Endodermal cell (in vitro differentiated cells): ENCODE results near the gene CNTRL. TPM values are rescaled to one million over a fixed set of nuclear protein-coding genes. Genes with fewer than 3 reads are reported as not detected.
"Not testable (repeated sequence)": the region's sequence is repeated elsewhere in the genome, so short reads cannot be mapped to it uniquely, and the experiment has no call there.

Source experiments
- DNase-seq: peaks from one replicate; pipeline ENCODE4 v3.0.0-alpha.2; 2017
- H3K27ac ChIP-seq: 2 replicates; pipeline ENCODE4 v1.5.1; 2013; ENCODE audit warnings: mild to moderate bottlenecking, low read depth, low read length, moderate library complexity
- H3K27me3 ChIP-seq: 2 replicates; pipeline ENCODE4 v1.6.1; 2013; ENCODE audit warnings: mild to moderate bottlenecking, low read length, moderate library complexity; ENCODE audit not compliant: insufficient read depth, control insufficient read depth, poor library complexity, severe bottlenecking
- H3K36me3 ChIP-seq: 2 replicates; pipeline ENCODE4 v1.7.0; 2013; ENCODE audit warnings: mild to moderate bottlenecking, low read length, moderate library complexity; ENCODE audit not compliant: control insufficient read depth, insufficient read depth
- H3K4me1 ChIP-seq: one replicate; pipeline ENCODE4 v1.7.0; 2013; ENCODE audit warnings: low read length; ENCODE audit not compliant: control insufficient read depth, insufficient read depth
- H3K4me3 ChIP-seq: 2 replicates; pipeline ENCODE4 v1.5.1; 2013; ENCODE audit warnings: mild to moderate bottlenecking, low read length, moderate library complexity
- H3K9ac ChIP-seq: 2 replicates; pipeline ENCODE4 v1.6.1; 2013; ENCODE audit warnings: mild to moderate bottlenecking, low read length, moderate library complexity; ENCODE audit not compliant: poor library complexity, severe bottlenecking; ENCODE audit errors: extremely low read depth
- H3K9me3 ChIP-seq: 2 replicates; pipeline ENCODE4 v1.6.1; 2013; ENCODE audit warnings: mild to moderate bottlenecking, low read length, moderate library complexity; ENCODE audit not compliant: control insufficient read depth
- H3K27ac Mint-ChIP-seq: 2 replicates; pipeline ENCODE4 v1.8.0; 2020; ENCODE audit warnings: mixed read lengths
- H3K27me3 Mint-ChIP-seq: 2 replicates; pipeline ENCODE4 v1.8.0; 2021; ENCODE audit warnings: mild to moderate bottlenecking, mixed read lengths; ENCODE audit not compliant: insufficient read depth
- H3K36me3 Mint-ChIP-seq: 2 replicates; pipeline ENCODE4 v1.8.0; 2020; ENCODE audit warnings: low read depth, mixed read lengths
- H3K4me1 Mint-ChIP-seq: 2 replicates; pipeline ENCODE4 v1.8.0; 2020; ENCODE audit warnings: mixed read lengths
- H3K4me3 Mint-ChIP-seq: 2 replicates; pipeline ENCODE4 v1.8.0; 2020; ENCODE audit warnings: mild to moderate bottlenecking, moderate library complexity, mixed read lengths
- H3K9me3 Mint-ChIP-seq: 2 replicates; pipeline ENCODE4 v1.8.0; 2020; ENCODE audit warnings: mild to moderate bottlenecking, mixed read lengths
- CTCF ChIP-seq: fragments of 200-600 bp; sonication (generic); conservative IDR thresholded peaks from 2 replicates; pipeline ENCODE4 v1.5.0; 2021; ENCODE audit warnings: antibody characterized with exemption, mild to moderate bottlenecking
- WGBS, 2 experiments: methylation state at CpG; one replicate each; pipeline versions ENCODE4 v1.1.5 to v1.1.7; 2013; ENCODE audit warnings: missing lambda C conversion rate in 2 of 2, mixed read lengths in 1 of 2; ENCODE audit not compliant: insufficient coverage in 1 of 2, insufficient read length in 1 of 2; 5-methylcytosine and 5-hydroxymethylcytosine counted together
- total RNA-seq, 2 donors: library from RNA; stranded (reverse); fragmentation: NEBNext Ultra II Directional in 1 of 2; extraction: Animal tissue kit (Norgen Biotek cat#: 25700) in 1 of 2; gene quantifications; 2 replicates in 1 of 2; 3 replicates in 1 of 2; pipeline ENCODE4 v1.2.1, GENCODE V29; 2021

Gene CNTRL
- total RNA-seq, 2 donors from 2014 or later, result 18.0 to 21.0 TPM

- no peak overlapping the region for H3K27ac Mint-ChIP-seq
These were observed 13.8 kb downstream of the CNTRL start for GRCh38 chr9:121088576-121088975.

GRCh38 chr9:121090743-121091142, 16.0 kb downstream of the CNTRL start:
- H3K4me3 ChIP-seq, H3K9me3 ChIP-seq, H3K9me3 Mint-ChIP-seq, H3K4me1 ChIP-seq, H3K27ac Mint-ChIP-seq, H3K4me3 Mint-ChIP-seq, H3K9ac ChIP-seq, H3K4me1 Mint-ChIP-seq, DNase-seq, H3K27ac ChIP-seq, H3K27me3 ChIP-seq, H3K27me3 Mint-ChIP-seq: not testable (repeated sequence)
- peaks cover 30% of the 10 kb centered on the region for H3K36me3 ChIP-seq
- H3K36me3 Mint-ChIP-seq, result peaks cover 19% of the 10 kb centered on the region
- 86 to 93% methylated on average over 3 to 6 of the region's 6 CpGs for WGBS, 2 experiments

More at GRCh38 chr9:121088576-121088975, 13.8 kb downstream of the CNTRL start:
- no peaks in the 10 kb centered on the region for H3K4me1 ChIP-seq
- no peak overlapping the region for H3K4me3 ChIP-seq
- DNase-seq, result no peak
- Mint-ChIP-seq H3K4me3 (no peak overlapping the region), H3K9me3 (no peaks in the 10 kb centered on the region), H3K4me1 (no peaks in the 10 kb centered on the region), H3K36me3 (peaks cover 15% of the 10 kb centered on the region), H3K27me3 (no peaks in the 10 kb centered on the region)
- H3K9me3 ChIP-seq, result no peaks in the 10 kb centered on the region
- H3K9ac ChIP-seq, result no peak overlapping the region
- H3K27me3 ChIP-seq, result no peaks in the 10 kb centered on the region
- WGBS, 2 experiments, result 75 to 95% methylated on average over 1 to 3 of the region's 3 CpGs
- peaks cover 31% of the 10 kb centered on the region for H3K36me3 ChIP-seq
- TF ChIP-seq CTCF, result no peak
- no peak overlapping the region for H3K27ac ChIP-seq

- H3K27me3 ChIP-seq, result no peaks in the 10 kb centered on the region
- H3K9me3 Mint-ChIP-seq, result peaks cover 7% of the 10 kb centered on the region
- H3K4me1 ChIP-seq, result no peaks in the 10 kb centered on the region
- H3K9me3 ChIP-seq, result peaks cover 4% of the 10 kb centered on the region
- H3K4me3 Mint-ChIP-seq, result no peak overlapping the region
- H3K27ac Mint-ChIP-seq, result no peak overlapping the region
- H3K27ac ChIP-seq, result no peak overlapping the region
- DNase-seq, result no peak
- peaks cover 46% of the 10 kb centered on the region for H3K36me3 ChIP-seq
- no peak overlapping the region for H3K4me3 ChIP-seq
- peaks cover 38% of the 10 kb centered on the region for H3K36me3 Mint-ChIP-seq
- H3K27me3 Mint-ChIP-seq, result no peaks in the 10 kb centered on the region
- no peak for TF ChIP-seq CTCF
- no peak overlapping the region for H3K9ac ChIP-seq
- H3K4me1 Mint-ChIP-seq, result no peaks in the 10 kb centered on the region
These were observed 20.3 kb downstream of the CNTRL start for GRCh38 chr9:121095057-121095456.

GRCh38 chr9:121098567-121099198, 23.9 kb downstream of the CNTRL start:
- TF ChIP-seq CTCF, result no peak
- Histone ChIP-seq H3K27me3 (no peaks in the 10 kb centered on the region), H3K36me3 (peaks cover 27% of the 10 kb centered on the region), H3K4me3 (no peak overlapping the region), H3K4me1 (no peaks in the 10 kb centered on the region), H3K9ac (no peak overlapping the region), H3K9me3 (peaks cover 4% of the 10 kb centered on the region), H3K27ac (no peak overlapping the region)
- no peak overlapping the region for H3K4me3 Mint-ChIP-seq
- WGBS, 2 experiments, result 94 to 96% methylated on average over 3 to 5 of the region's 5 CpGs
- no peak overlapping the region for H3K27ac Mint-ChIP-seq
- H3K27me3 Mint-ChIP-seq, result peaks cover 2% of the 10 kb centered on the region
- H3K36me3 Mint-ChIP-seq, result peaks cover 36% of the 10 kb centered on the region
- no peaks in the 10 kb centered on the region for H3K4me1 Mint-ChIP-seq
- no peak for DNase-seq
- H3K9me3 Mint-ChIP-seq, result peaks cover 26% of the 10 kb centered on the region

GRCh38 chr9:121104054-121104453, 29.3 kb downstream of the CNTRL start:
- not testable (repeated sequence) for H3K27me3 Mint-ChIP-seq, H3K4me3 ChIP-seq, DNase-seq, H3K4me1 ChIP-seq, H3K9me3 ChIP-seq, H3K36me3 ChIP-seq, H3K9ac ChIP-seq, H3K27me3 ChIP-seq, H3K27ac Mint-ChIP-seq, H3K27ac ChIP-seq, H3K4me3 Mint-ChIP-seq
- 87 to 100% methylated on average over 2 to 5 of the region's 5 CpGs for WGBS, 2 experiments
- peaks cover 16% of the 10 kb centered on the region for H3K4me1 Mint-ChIP-seq
- H3K36me3 Mint-ChIP-seq, result peaks cover 23% of the 10 kb centered on the region
- peaks cover 28% of the 10 kb centered on the region for H3K9me3 Mint-ChIP-seq
